ENCODE data around the gene PSMB3.

- no peak for TF ChIP-seq CTCF (conservative IDR thresholded peaks at IDR 0.05 in 1 of 2, IDR thresholded peaks at IDR 0.05 in 1 of 2; ENCODE audit: low read depth in 1 of 2, low read length in 2 of 2)
- TF ChIP-seq EZH2 (IDR thresholded peaks at IDR 0.05; ENCODE audit: low read length, missing control alignments) = no peak
Measured at GRCh38 chr17:38728290-38728831, 24.2 kb upstream of the PSMB3 start.

All from fibroblast of lung (primary cell).